ENCODE results near the gene CETN1. TPM values are rescaled to one million over a fixed set of nuclear protein-coding genes. Genes with fewer than 3 reads are reported as not detected.

The CETN1 gene
- total RNA-seq, 1 experiment from 2014 or later: not detected

DNA sequence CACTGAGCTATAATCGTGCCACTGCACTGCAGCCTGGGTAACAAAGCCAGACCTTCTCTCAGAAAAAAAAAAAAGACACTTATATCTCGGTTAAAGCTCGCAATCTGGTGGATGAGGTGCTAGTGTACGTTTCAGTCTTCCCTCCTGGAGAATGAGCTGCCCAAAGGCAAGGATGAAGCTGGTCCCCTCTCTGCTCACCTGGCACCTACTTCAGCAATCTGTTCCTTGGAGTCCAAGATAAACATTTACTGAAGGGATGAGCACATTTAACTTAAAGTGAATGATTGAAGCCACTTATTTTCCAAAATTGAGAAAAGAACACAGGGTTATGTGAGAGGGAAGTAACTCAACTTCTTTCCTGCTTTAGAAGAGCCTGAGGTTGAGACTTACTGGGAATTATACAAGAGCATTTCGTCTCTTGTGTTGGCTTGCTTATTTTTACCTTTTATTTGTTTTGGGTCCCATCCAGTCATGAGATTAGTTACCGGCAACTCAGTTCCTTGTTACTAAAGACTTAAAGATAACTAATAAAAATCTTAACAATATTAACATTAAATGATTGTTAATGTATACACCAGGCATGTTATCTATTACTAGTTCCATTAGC lies 46.1 kb upstream of the CETN1 start:
- Histone ChIP-seq H3K9me3 (ENCODE audit: low read depth, low read length, poor library complexity, severe bottlenecking) (no peaks in the 10 kb centered on the region), H3K36me3 (ENCODE audit: insufficient read depth, low read length, poor library complexity, severe bottlenecking) (no peaks in the 10 kb centered on the region), H3K27me3 (replicated peaks; ENCODE audit: insufficient read depth, low read depth, low read length, poor library complexity) (no peaks in the 10 kb centered on the region), H3K4me3 (ENCODE audit: low read depth, low read length, poor library complexity, severe bottlenecking) (no peak overlapping the region), H3K4me1 (ENCODE audit: insufficient read depth, low read length, poor library complexity, severe bottlenecking) (no peaks in the 10 kb centered on the region), H3K27ac (ENCODE audit: low read depth, low read length, poor library complexity, severe bottlenecking) (no peak overlapping the region)
- ChIA-PET POLR2A (ENCODE audit: low non-redundant PET) (no interaction called here), CTCF (no interaction called here)
- intact Hi-C loops (cut with micrococcal nuclease; ENCODE audit: unreplicated experiment): no loop called here
- TF ChIP-seq, protein P1, sequence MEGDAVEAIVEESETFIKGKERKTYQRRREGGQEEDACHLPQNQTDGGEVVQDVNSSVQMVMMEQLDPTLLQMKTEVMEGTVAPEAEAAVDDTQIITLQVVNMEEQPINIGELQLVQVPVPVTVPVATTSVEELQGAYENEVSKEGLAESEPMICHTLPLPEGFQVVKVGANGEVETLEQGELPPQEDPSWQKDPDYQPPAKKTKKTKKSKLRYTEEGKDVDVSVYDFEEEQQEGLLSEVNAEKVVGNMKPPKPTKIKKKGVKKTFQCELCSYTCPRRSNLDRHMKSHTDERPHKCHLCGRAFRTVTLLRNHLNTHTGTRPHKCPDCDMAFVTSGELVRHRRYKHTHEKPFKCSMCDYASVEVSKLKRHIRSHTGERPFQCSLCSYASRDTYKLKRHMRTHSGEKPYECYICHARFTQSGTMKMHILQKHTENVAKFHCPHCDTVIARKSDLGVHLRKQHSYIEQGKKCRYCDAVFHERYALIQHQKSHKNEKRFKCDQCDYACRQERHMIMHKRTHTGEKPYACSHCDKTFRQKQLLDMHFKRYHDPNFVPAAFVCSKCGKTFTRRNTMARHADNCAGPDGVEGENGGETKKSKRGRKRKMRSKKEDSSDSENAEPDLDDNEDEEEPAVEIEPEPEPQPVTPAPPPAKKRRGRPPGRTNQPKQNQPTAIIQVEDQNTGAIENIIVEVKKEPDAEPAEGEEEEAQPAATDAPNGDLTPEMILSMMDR (conservative IDR thresholded peaks at IDR 0.05; ENCODE audit: low read depth, low read length): no peak
- TF ChIP-seq EZH2 (IDR thresholded peaks at IDR 0.05; ENCODE audit: borderline replicate concordance, low read depth, low read length, poor library complexity, severe bottlenecking): no peak
- no peak for DNase-seq (ENCODE audit: low spot score)
- no TSS peak for BruUV-seq (replicated peaks)

DNA sequence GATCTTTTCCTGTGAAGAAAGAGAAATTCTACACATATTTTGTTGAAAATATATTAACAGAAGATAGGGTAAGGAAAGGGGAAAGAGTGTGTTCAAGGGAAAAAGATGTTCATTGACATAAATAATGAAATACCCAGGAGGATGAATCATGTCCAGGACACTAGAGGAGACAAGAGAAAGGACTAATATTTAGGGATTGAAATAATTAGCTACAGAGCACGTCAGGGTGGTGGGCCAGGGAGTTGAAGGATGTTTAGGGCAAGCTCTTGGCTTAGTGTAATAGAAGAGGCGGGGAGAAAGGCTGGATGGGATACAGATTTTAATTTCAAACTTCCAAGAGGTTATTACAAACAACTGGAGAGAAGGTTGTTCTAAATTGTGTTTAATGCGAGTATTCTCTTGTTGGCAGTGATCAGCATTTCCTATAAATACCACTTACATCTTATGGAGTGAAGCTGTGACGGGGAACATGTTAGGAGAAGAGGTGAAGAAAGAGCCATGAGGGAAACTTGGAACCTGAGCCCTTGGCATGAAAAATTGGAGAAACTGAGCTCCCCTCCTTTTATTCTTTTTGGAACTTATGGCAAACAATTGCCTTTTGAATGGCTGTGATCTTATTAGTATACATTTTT lies 36.6 kb upstream of the CETN1 start:
- Histone ChIP-seq H3K27ac (ENCODE audit: low read depth, low read length, poor library complexity, severe bottlenecking) (no peak overlapping the region), H3K9me3 (ENCODE audit: low read depth, low read length, poor library complexity, severe bottlenecking) (no peaks in the 10 kb centered on the region), H3K36me3 (ENCODE audit: insufficient read depth, low read length, poor library complexity, severe bottlenecking) (no peaks in the 10 kb centered on the region), H3K27me3 (replicated peaks; ENCODE audit: insufficient read depth, low read depth, low read length, poor library complexity) (no peaks in the 10 kb centered on the region), H3K4me3 (ENCODE audit: low read depth, low read length, poor library complexity, severe bottlenecking) (no peak overlapping the region), H3K4me1 (ENCODE audit: insufficient read depth, low read length, poor library complexity, severe bottlenecking) (peaks cover 5% of the 10 kb centered on the region)
- CTCF ChIA-PET: no interaction called here
- POLR2A ChIA-PET (ENCODE audit: low non-redundant PET): no interaction called here
- intact Hi-C loops (cut with micrococcal nuclease; ENCODE audit: unreplicated experiment): no loop called here
- BruUV-seq (replicated peaks): no TSS peak
- TF ChIP-seq EZH2 (IDR thresholded peaks at IDR 0.05; ENCODE audit: borderline replicate concordance, low read depth, low read length, poor library complexity, severe bottlenecking): no peak
- TF ChIP-seq, protein P1 (conservative IDR thresholded peaks at IDR 0.05; ENCODE audit: low read depth, low read length): no peak
- DNase-seq (ENCODE audit: low spot score): no peak

DNA sequence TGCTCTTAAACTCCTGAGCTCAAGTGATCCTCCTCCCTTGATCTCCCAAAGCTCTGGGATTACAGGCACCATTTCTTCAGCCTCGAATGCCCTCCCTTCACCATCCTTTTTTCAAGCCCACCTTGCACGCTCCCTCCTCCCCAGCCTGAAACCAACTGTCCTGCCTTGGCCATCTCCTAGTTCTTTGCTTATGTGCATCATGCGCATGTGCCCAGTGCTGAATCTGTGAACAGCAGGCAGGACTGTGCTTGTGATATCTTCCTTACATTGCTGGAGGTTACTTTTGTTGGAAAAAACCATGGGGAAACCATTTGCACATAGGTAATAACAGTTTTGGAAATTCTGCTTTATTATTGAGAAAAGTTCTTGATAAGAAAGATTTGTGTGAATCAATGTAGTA lies 30.2 kb upstream of the CETN1 start:
- POLR2A ChIA-PET (ENCODE audit: low non-redundant PET): no interaction called here
- DNase-seq (ENCODE audit: low spot score): no peak
- H3K36me3 ChIP-seq (ENCODE audit: insufficient read depth, low read length, poor library complexity, severe bottlenecking): no peaks in the 10 kb centered on the region
- H3K9me3 ChIP-seq (ENCODE audit: low read depth, low read length, poor library complexity, severe bottlenecking): no peaks in the 10 kb centered on the region
- H3K27me3 ChIP-seq (replicated peaks; ENCODE audit: insufficient read depth, low read depth, low read length, poor library complexity): no peaks in the 10 kb centered on the region
- CTCF ChIA-PET: no interaction called here
- no peaks in the 10 kb centered on the region for H3K4me1 ChIP-seq (ENCODE audit: insufficient read depth, low read length, poor library complexity, severe bottlenecking)
- no peak overlapping the region for H3K4me3 ChIP-seq (ENCODE audit: low read depth, low read length, poor library complexity, severe bottlenecking)
- intact Hi-C loops (cut with micrococcal nuclease; ENCODE audit: unreplicated experiment): no loop called here
- BruUV-seq (replicated peaks): no TSS peak
- TF ChIP-seq EZH2 (IDR thresholded peaks at IDR 0.05; ENCODE audit: borderline replicate concordance, low read depth, low read length, poor library complexity, severe bottlenecking): no peak
- TF ChIP-seq, protein P1 (conservative IDR thresholded peaks at IDR 0.05; ENCODE audit: low read depth, low read length): no peak
- H3K27ac ChIP-seq (ENCODE audit: low read depth, low read length, poor library complexity, severe bottlenecking): no peak overlapping the region

All from A673 (cell line).